Activated T-cell treated with anti-CD3 and anti-CD28 coated beads for 24 hours (primary cell): ENCODE data around the gene ZNF282.
A peak's percentile ranks its signal among the peaks of the same experiment; 100 is the strongest.
"Not testable (repeated sequence)": the region's sequence is repeated elsewhere in the genome, so short reads cannot be mapped to it uniquely, and the experiment has no call there.

Source experiments
- DNase-seq: peaks from one replicate; pipeline ENCODE4 v3.0.0-alpha.2; 2020; ENCODE audit warnings: low read depth

The ZNF282 gene

DNA sequence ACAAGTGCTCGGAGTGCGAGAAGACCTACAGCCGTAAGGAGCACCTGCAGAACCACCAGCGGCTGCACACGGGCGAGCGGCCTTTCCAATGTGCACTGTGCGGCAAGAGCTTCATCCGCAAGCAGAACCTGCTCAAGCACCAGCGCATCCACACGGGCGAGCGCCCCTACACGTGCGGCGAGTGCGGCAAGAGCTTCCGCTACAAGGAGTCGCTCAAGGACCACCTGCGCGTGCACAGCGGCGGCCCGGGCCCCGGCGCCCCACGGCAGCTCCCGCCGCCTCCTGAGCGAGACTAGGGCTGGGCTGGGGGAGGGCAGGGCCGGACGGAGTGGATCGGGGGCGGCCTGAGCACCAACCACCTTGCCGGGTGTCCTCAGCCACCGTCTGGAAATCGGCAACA, 29.0 kb downstream of the ZNF282 start:
- no peak for DNase-seq

DNA sequence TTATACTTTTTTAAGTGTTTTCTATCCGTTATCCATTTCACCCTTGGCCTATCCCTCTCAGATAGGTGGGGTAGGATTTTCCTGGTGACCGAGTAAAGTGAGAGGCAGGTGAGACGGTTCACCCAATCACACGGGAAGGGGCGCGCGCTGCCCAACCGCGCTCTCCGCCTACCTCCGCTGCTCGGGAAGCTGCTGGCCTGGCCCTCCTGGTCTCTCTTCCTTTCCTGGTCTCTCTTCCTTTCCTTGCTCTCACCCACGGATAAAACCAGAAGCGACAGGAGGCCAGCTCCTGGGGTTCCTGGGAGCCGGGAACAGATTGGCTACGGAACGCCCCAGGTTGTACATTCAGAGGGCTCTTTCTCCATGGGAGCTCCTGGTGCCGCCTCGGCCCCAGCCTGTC, 29.8 kb downstream of the ZNF282 start:
- DNase-seq, result no peak

DNA sequence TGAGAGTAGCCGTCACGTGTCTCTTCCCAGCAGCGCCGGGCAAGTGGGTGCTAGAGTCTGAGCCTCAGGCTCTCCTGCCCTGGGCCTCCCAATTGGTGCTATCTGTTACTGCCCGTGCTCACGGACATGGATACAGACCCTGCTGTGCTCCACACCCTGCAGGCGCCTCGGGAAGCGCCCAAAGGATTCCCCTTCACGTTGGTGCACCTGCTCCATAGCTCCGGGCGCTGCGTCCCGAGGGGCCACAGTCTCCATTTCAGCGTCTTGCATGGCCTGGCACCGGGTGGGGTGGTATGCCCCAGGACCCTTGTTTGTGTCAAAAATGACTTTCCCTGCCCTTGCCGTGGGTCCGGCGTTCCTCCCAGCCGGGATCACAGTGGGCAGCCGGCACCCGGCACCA, 30.3 kb downstream of the ZNF282 start:
- no peak for DNase-seq

DNA sequence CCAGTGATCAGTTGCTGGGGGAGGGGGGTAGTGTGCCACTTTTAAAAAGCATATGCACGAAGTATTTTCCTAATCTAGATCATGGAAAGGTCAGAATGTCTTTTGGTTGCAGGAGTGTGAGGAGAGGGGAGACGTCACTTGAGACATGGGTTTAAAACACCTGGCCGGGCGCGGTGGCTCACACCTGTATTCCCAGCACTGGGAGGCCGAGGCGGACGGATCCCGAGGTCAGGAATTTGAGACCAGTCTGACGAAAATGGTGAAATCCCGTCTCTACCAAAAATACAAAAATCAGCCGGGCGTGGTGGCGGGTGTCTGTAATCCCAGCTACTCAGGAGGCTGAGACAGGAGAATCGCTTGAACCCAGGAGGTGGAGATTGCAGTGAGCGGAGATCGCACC, 31.0 kb downstream of the ZNF282 start:
- not testable (repeated sequence) for DNase-seq

DNA sequence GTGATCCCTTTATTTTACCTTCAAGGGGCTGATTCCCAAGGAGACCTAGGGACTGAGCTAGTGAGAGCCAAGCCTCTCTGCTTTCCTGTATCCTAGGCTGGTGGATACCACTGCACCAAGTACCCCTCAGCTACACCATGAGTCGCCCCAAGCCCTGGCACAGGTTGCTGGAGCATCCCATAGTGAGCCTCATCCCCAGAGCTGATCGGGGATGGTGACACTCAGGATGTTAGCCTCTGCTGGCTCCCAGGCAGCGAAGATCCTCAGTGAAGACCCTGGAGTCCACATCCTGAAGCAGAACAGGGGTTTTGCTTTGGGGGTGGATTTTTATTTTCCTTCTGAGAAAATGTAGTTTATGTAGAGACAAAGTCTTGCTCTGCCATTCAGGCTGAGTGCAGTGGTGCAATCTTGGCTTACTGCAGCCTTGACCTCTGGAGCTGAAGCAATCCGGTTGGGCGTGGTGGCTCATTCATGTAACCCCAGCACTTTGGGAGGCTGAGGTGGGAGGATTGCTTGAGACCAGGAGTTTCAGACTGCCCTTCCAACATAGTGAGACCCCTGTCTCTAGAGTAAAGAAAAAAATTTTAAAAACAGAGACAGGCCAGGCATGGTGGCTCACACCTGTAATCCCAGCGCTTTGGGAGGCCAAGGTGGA, 31.6 kb downstream of the ZNF282 start:
- DNase-seq, result no peak

DNA sequence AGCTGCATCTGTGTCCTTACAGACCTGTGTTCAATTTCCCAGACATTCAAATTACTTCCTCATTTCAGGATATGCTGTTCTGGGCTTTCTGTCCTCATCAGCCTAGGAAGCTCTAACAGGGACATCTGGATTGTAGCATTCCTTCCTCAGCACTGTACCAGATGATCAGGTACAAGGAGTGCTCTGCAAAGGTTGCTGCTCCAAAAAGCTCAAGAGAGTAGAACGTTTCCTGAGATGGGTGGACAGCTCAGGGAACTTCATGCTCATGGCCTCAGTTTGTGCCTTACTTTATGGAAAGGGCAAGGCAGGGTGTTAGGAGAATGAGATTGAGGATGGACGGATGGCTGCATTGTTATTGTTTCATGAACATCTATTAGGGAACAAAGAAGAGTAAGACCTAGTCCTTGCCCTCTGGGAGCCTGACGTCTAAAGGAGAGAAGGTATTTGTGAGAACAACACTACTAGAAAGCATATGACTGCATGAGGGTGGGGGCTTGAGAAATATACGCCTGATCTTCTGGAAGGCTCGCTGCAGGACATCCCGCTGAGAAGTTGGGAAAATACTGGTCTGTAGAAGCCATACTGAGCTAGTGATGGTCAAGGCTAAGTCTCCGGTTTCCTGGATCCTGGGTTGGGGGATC, 33.6 kb downstream of the ZNF282 start:
- no peak for DNase-seq

DNA sequence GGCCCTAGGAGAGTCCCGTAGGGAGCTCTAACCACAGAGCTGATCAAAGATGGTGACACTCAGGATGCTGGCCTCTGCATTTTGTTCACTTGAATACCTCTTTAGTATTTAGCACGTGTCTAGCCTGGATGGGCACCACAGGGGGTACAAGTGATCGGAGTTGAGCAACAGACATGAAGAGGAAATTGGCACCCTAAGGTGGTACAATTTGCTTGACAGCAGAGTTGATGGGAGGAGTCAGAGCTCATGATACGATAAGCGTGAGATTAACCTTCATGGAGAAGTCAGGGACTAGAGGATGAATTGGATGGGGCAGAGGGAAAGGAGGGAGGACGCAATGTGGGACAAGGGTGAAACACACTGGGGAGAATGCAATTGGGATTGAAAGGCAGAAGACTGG, 34.2 kb downstream of the ZNF282 start:
- no peak for DNase-seq

DNA sequence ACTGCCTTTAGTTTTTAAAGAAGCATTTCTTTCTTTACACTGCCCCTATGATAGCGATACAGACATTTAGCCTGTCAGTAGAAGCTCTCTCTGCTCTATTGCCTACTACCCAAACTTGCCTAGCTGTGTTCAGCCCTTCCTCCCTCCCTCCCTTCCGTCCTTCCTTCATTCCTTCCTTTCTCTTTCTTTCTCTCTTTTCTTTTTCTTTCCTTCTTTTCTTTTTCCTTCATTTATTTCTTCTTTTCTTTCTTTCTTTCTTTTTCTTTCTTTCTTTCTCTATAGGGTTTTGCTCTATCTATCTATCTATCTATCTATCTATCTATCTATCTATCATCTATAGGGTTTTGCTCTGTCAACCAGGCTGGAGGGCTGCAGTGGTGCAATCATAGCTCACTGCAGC, 37.0 kb downstream of the ZNF282 start:
- DNase-seq, result no peak

DNA sequence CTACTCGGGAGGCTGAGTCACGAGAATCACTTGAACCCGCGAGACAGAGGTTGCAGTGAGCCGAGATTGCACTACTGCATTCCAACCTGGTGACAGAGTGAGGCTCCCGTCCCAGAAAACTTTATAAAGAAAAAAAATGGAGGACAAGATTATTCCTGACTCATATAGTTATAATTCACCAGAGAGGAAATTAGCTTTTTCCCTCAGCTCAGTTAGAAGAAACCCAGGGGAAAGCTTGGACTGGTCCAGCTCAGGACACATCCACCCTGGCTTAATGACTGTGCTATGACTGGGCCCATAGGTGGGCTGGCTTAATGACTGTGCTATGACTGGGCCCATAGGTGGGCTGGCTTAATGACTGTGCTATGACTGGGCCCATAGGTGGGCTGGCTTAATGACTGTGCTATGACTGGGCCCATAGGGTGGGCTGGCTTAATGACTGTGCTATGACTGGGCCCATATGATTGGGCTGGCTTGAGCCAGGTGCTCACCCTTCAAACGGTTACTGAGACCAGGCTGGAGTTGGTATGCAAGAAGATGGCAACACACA, 38.4 kb downstream of the ZNF282 start:
- DNase-seq, result not testable (repeated sequence)

DNA sequence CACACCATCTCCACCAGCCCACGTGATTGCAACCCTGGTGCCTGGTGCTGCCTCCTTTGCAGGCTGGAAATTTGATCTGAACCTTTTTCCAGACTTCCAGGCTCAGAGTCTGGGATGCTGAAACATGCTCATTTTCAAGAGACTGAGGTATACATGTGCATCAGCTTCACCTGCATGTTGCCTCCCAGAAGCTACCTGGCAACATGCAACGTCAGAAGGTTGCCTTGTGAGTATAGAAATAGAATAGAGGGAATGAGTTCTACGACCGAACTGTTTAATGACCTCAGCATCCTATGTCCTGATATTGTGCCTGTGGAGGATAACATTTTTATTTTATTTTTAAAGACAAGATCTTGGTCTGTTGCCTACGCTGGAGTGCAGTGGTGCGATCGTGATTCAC, 42.2 kb downstream of the ZNF282 start:
- no peak for DNase-seq

DNA sequence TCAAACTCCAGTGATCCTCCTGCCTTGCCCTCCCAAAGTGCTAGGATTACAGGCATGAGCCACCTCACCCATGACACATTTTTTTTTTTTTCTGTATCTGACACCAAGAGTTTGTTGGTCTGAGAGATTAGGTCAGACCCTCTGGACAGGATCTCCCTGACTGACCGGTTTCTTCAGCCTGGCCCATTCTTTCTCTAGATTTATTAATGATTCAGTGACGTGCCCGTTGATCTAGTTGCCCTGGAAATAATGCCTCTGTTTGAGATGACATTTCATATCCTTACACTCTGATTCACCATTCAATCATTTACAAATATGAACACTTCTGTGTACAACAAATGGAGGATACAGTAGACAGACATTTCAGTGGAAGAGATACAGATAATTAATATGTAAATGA, 42.7 kb downstream of the ZNF282 start:
- no peak for DNase-seq

DNA sequence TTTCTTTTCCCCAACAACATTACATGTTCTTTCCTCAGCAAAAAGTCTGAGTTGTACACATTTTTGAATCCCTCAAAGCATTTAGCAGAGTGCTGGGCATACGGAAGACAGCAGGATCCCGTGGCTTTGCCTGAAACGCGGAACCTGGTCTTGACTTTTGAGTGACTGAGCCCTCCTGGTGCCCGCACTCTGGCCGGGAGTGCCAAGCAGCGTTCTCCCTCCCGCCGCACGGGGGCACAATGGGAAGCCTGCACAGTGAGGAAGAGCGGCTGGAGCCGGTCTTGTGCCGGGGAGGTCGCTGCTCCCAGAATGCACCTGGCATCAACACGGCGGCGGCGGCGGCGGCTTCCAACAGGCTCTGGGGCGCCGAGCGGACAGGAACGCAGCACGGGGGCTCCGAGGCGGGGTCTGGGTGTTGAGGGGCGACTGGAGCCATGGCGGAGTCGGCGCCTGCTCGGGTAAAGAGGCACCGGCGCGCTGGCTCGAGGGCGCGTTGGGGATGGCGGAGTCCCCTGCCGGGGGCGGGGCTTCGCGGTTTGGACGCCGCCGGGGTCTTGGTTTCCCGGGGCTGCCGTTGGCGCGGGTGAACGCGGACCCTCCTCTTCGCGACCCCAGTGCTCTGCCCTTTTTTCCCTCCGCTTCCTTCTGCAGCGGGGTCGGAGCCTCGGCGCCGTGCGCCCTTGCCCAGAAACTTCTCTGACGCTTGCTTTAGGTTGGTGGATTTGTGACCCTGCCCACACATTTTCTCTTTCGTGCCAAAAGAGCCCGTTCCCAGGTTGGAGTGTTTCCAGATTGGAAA, 44.2 kb downstream of the ZNF282 start, which contains the start of gene ZNF212:
Gene ZNF212 (plus strand): TSS at position 307 of the 799 bp plus-strand sequence. CDS start 128 bp downstream, at position 435.
- peak; percentile 85 for DNase-seq

DNA sequence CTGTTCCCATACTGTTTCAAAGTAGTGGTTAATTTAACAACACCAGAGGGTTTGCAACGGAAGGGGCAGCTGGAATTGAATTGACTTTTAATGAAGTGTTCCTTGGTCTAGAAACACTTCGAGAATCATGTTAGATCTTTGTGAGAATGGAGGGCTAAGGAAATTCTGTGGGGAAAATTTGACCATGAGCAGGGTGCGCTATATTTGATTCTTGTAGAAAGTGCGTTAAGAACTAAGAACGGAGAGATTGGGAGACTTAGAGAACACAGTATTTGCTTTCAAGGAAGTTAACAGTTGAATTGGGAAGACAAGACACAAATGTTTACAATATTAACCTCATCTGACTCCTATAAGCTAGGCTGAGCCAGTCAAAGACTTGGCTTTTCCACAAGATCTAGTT, 45.3 kb downstream of the ZNF282 start:
- DNase-seq, result no peak

DNA sequence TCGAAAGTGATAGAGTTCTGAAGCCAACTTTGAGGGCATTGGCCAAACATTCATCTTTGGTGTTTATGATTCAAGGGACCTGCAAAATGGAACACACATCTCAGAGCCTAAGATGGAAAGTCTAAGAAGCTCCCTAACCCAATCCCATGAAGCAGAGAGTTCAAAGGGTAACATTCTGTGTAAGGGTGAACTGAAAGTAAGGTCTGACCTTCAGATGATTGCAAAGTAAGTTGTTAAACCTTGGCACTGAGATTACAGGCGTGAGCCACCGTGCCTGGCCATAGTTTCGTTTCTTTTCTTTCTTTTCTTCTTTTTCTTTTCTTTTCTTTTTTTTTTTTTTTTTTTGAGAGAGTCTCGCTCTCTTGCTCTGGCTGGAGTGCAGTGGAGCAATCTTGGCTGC, 46.4 kb downstream of the ZNF282 start:
- no peak for DNase-seq

DNA sequence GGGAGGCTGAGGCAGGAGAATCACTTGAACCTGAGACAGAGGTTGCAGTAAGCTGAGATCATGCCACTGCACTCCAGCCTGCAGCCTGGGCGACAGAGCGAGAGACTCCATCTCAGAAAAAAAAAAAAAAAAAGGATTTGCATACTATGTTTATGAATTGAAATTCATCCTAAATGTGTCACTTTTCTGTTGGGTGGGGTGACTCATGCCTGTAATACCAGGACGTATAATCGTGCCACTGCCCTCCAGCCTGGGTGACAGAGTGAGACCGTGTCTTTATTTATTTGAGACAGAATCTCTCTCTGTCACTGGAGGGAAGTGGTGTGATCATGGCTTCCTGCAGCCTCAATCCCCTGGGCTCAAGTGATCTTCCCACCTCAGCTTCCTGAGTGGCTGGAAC, 49.9 kb downstream of the ZNF282 start:
- DNase-seq, result peak; percentile 37

DNA sequence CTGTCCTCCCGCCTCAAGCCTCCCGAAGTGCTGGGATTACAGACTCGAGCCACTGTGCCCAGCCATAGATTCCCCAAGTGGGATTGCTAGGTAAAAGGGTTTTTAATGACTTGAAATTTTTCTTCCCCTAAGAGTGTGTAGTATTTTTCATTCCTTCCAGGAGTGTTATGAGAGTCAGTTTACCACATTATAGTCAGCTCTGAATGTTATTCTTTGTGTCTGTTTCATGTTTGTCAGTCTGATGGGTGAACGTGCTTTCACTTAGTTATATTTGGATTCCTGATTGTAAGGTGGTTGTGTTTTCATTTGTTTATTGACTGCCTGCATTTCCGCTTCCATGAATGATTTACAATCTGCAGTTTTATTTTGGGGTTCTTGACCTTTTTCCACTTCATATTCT, 50.4 kb downstream of the ZNF282 start:
- no peak for DNase-seq

DNA sequence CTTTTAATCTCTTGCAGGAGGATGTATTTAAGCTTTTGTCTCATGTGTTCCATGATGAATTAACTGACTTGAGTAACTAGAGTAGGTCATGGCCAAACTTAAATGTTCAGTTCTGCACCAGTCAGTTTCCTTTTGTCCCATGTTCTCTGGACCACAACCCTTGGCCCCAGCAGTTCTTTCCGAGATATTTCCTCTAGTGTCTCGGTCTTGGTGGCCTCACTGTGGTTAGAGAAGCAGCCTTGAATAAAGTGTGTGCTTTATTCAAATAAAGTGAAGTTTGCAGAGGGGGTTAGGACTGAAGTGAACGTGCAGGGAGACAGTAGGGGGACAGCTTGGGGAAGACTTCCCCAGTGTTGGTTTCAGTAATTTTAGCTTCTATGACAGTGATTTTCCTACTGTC, 53.4 kb downstream of the ZNF282 start:
- DNase-seq, result peak; percentile 25

DNA sequence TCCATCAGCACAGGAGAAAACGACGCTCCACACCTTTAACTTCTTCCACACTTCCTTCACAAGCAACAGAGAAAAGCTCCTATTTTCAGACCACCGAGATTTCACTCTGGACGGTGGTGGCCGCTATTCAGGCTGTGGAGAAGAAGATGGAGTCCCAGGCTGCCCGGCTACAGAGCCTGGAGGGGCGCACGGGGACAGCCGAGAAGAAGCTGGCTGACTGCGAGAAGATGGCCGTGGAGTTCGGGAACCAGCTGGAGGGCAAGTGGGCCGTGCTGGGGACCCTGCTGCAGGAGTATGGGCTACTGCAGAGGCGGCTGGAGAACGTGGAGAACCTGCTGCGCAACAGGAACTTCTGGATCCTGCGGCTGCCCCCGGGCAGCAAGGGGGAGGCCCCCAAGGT, 54.8 kb downstream of the ZNF282 start:
- not testable (repeated sequence) for DNase-seq

DNA sequence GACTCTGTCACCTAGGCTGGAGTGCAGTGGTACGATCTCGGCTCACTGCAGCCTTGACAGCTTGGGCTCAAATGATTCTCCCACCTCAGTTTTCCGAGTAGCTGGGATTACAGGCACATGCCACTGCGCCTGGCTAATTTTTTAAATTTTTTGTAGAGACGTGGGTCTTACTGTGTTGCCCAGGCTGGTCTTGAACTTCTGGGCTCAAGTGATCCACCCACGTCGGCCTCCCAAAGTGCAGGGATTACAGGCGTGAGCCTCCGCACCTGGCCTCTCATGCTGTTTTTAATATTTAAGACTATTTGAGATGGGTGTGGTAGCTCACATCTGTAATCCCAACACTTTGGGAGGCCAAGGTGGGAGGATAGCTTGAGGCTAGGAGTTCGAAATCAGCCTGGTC, 56.2 kb downstream of the ZNF282 start:
- DNase-seq, result not testable (repeated sequence)

DNA sequence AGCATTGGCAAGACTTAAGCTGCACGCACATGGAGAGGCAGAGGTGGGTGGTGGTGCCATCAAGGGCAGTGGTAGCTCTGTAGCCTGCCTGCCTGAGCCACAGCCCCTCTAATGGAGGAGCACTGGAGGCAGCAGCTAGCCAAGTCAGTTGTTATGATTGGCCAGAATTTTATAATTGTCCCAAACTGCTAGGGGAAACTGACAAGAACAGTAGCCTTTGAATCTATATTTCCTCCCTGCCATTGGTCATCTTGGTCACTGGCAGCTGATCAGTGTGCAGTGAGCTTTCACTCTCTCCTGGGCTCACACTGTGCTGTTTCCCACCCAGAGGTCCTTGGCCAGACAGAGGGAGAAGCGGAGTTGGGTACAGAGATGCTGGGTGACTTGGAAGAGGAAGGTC, 57.0 kb downstream of the ZNF282 start:
- DNase-seq, result no peak

DNA sequence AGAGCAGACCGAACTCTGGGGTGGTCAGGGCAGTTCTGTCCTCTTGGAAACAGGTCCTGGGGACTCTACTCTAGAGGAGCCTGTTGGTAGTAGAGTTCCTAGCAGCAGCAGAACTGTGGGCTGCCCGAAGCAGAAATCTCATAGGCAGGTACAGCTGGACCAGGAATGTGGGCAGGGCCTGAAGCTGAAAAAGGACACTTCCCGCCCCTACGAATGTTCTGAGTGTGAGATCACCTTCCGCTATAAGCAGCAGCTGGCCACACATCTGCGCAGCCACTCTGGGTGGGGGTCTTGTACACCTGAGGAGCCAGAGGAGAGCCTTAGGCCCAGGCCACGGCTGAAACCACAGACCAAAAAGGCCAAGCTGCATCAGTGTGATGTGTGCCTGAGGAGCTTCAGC, 58.3 kb downstream of the ZNF282 start:
- no peak for DNase-seq

DNA sequence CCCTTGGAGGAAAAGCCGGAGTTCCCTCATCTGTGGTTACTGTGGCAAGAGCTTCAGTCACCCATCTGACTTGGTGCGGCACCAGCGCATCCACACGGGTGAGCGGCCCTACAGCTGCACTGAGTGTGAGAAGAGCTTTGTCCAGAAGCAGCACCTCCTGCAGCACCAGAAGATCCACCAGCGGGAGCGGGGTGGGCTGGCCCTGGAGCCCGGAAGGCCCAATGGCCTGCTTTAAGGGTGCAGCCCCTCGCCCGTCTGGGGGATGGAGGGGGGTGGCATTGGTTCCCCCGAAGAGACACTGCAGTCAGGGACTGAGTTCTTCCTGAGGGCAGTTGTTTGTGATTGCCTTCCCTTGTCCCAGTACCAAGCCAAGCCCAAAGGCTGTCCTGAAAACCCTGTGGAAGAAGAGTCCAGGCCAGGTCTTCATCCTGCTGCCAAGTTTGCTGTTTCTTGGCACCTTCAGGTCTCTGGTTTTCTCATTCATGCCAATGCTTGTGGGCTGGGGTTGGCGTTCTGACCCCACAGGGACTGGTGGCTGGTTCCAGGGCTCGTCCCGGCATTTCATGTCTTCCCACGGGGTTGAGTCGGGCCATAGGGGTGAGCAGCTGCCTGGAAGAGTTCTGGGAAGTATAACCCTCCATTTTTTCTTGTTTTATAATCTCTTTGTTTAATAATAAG, 59.0 kb downstream of the ZNF282 start:
- DNase-seq, result no peak
